ENCODE measurements around the gene EML4.
"Not testable (repeated sequence)": the region's sequence is repeated elsewhere in the genome, so short reads cannot be mapped to it uniquely, and the experiment has no call there.

Gene EML4

DNA sequence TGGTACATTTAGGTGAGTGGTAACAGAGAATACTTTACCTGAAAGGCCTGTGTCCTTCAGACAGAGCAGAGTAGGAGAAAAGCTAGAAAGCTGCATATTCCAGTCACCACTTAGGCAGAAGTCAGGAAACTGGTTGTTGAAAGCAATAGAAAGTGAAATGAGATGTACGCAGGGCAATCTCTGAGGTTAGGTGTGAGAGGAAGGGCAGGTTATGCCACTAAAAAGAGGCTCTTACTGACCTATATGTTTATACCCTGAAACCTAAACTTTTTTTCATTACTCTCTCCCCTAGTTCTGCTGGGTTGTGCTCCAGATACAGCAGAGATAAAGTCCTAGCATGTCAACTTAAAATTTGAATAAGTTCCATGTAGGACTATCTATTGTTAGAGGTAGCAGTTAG lies 98.4 kb downstream of the EML4 start:
- TF ChIP-seq ZFX (IDR thresholded peaks at IDR 0.05), result no peak
- TF ChIP-seq, protein P1, sequence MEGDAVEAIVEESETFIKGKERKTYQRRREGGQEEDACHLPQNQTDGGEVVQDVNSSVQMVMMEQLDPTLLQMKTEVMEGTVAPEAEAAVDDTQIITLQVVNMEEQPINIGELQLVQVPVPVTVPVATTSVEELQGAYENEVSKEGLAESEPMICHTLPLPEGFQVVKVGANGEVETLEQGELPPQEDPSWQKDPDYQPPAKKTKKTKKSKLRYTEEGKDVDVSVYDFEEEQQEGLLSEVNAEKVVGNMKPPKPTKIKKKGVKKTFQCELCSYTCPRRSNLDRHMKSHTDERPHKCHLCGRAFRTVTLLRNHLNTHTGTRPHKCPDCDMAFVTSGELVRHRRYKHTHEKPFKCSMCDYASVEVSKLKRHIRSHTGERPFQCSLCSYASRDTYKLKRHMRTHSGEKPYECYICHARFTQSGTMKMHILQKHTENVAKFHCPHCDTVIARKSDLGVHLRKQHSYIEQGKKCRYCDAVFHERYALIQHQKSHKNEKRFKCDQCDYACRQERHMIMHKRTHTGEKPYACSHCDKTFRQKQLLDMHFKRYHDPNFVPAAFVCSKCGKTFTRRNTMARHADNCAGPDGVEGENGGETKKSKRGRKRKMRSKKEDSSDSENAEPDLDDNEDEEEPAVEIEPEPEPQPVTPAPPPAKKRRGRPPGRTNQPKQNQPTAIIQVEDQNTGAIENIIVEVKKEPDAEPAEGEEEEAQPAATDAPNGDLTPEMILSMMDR (conservative IDR thresholded peaks at IDR 0.05), result no peak
- H3K27ac ChIP-seq, result no peak overlapping the region

- no peak for TF ChIP-seq ZFX (IDR thresholded peaks at IDR 0.05)
- TF ChIP-seq, protein P1 (conservative IDR thresholded peaks at IDR 0.05), result no peak
- H3K27ac ChIP-seq, result no peak overlapping the region
Measured at GRCh38 chr2:42268528-42269151, 99.5 kb downstream of the EML4 start.

DNA sequence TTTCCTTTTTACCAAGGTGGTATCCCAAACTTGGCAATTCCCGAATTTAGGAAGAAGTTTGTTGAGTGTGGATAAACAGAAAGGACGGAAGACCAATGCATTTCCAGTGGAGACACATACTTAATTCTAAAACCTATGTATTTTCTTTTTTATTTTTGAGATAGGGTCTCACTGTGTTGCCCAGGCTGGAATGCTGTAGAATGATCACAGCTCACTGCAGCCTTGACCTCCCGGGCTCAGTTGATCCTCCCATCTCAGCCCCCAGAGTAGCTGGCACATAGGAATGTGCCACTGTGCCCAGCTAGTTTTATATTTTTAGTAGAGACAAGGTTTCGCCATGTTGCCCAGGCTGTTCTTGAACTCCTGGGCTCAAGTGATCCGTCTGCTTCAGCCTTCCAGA lies 101.6 kb downstream of the EML4 start:
- H3K27ac ChIP-seq, result no peak overlapping the region
- TF ChIP-seq, protein P1 (conservative IDR thresholded peaks at IDR 0.05), result no peak
- no peak for TF ChIP-seq ZFX (IDR thresholded peaks at IDR 0.05)

DNA sequence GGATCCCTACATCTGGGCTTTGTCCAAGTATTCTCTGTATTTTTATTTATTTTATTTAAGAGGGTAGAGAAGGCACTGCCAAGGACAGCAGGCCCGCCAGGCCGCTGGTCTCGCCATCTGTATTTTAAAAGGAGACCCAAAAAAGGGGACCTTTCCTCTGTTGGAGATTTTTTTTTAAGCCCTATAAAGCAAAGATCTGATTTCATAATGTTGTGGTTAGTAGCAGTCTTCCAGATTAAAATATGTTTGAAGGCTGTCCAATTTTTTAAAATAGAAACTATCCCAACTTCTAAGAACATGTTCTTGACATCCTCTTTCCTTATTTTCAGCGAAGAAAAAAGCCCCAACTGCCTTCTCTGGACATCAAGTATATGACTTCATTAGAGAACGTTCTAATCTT lies 102.1 kb downstream of the EML4 start:
- H3K27ac ChIP-seq, result not testable (repeated sequence)

- no peak for TF ChIP-seq ZFX (IDR thresholded peaks at IDR 0.05)
- TF ChIP-seq, protein P1 (conservative IDR thresholded peaks at IDR 0.05), result no peak
- no peak overlapping the region for H3K27ac ChIP-seq
Measured at GRCh38 chr2:42274863-42275262, 105.7 kb downstream of the EML4 start.

DNA sequence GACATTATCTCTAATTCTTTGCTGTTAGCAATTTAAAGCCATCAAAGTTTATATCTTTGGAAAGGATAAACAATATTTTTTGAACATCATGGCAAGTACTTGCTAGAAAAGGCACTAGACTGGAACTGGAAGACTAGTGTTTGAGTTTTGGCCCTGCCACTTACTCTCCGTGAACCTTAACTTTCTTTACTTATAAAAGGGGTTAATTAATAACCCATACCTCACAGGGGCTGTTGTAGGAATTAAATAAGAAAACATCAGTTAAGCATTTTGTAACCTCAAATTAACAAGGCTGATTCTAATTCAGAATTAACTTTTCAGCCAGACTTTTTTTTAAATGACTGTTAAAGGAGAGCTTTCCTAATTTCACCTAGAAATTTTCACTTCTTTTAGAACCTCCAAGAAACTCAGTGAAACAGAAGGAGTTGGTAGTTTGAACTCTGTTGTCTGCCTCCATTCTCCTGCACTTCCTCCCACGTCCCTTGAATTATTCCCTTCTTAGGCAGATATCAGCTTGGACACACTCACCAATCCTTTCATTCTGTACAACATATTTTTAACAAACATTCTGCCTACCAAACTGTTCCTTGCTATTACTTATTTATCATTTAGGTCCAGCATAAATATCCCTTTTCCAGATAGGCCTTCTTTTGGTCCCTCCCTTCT lies 112.4 kb downstream of the EML4 start:
- TF ChIP-seq ZFX (IDR thresholded peaks at IDR 0.05), result no peak
- TF ChIP-seq, protein P1 (conservative IDR thresholded peaks at IDR 0.05), result no peak
- no peak overlapping the region for H3K27ac ChIP-seq

GRCh38 chr2:42284019-42284418 lies 114.9 kb downstream of the EML4 start:
- TF ChIP-seq ZFX (IDR thresholded peaks at IDR 0.05), result no peak
- no peak overlapping the region for H3K27ac ChIP-seq

GRCh38 chr2:42286268-42286946 lies 117.3 kb downstream of the EML4 start:
- TF ChIP-seq, protein P1 (conservative IDR thresholded peaks at IDR 0.05), result no peak
- TF ChIP-seq ZFX (IDR thresholded peaks at IDR 0.05), result no peak
- H3K27ac ChIP-seq, result no peak overlapping the region
